Endothelial cell of umbilical vein (primary cell): ENCODE results near the gene SCN10A. TPM values are rescaled to one million over a fixed set of nuclear protein-coding genes. Genes with fewer than 3 reads are reported as not detected.

ENCODE experiments used
- BruUV-seq: library from RNA; stranded (reverse); fragments of 400-500 nt; replicated peaks from 2 replicates; lab custom pipeline; 2021; lab: Mats Ljungman, UMichigan
- CTCF ChIA-PET: fragments of 300-600, 350-600 bp; sonication (Branson Sonifier 250); formaldehyde crosslinking; loops from one replicate; lab custom pipeline; 2021; ENCODE audit warnings: antibody characterized with exemption, inconsistent platforms; lab: Charles Lee
- POLR2A ChIA-PET: fragments of 300-600, 350-600 bp; sonication (Branson Sonifier 250); formaldehyde crosslinking; loops from one replicate; lab custom pipeline; 2021; ENCODE audit warnings: antibody characterized with exemption, inconsistent platforms; lab: Charles Lee
- DNase-seq: peaks from one replicate; pipeline ENCODE4 v3.0.0-alpha.2; 2011; ENCODE audit warnings: low read depth, low spot score
- FAIRE-seq: peaks from 2 replicates; lab custom pipeline; 2011; peaks lifted over from hg19 to GRCh38; lab: Jason Lieb, UNC
- H2AFZ ChIP-seq: 2 replicates; pipeline ENCODE4 v1.6.0; 2012; ENCODE audit warnings: low read depth, low read length, control low read depth, inconsistent platforms
- H3K27ac ChIP-seq: 2 replicates; pipeline ENCODE4 v1.5.1; 2011; ENCODE audit warnings: low read depth, mild to moderate bottlenecking, control low read depth, low read length, moderate library complexity; ENCODE audit not compliant: insufficient read depth
- H3K27me3 ChIP-seq, 2 experiments: 2 replicates each; pipeline versions ENCODE4 v1.6.0 to v1.6.1; 2011; ENCODE audit warnings: low read length in 2 of 2, mixed read lengths in 1 of 2; ENCODE audit not compliant: control insufficient read depth in 2 of 2, insufficient read depth in 2 of 2
- H3K36me3 ChIP-seq, 2 experiments: 2 replicates in 1 of 2; 3 replicates in 1 of 2; pipeline ENCODE4 v1.5.1; 2011; ENCODE audit warnings: low read length in 2 of 2, mild to moderate bottlenecking in 1 of 2, moderate library complexity in 1 of 2; ENCODE audit not compliant: control insufficient read depth in 2 of 2, insufficient read depth in 2 of 2; ENCODE audit errors: extremely low read depth in 1 of 2
- H3K4me1 ChIP-seq: 3 replicates; pipeline ENCODE4 v1.5.1; 2011; ENCODE audit warnings: mild to moderate bottlenecking, low read length; ENCODE audit not compliant: control insufficient read depth, insufficient read depth; ENCODE audit errors: extremely low read depth
- H3K4me2 ChIP-seq: 2 replicates; pipeline ENCODE4 v1.6.1; 2011; ENCODE audit warnings: low read length, control low read depth, mixed read lengths; ENCODE audit not compliant: insufficient read depth
- H3K4me3 ChIP-seq, 3 experiments: fragments of 200-600 bp in 1 of 3; sonication (generic), shearing (Covaris generic) in 1 of 3; replicated peaks in 1 of 3; 2 replicates each; pipeline ENCODE4 v1.5.1; 2011 to 2016; ENCODE audit warnings: control low read depth in 3 of 3, low read length in 3 of 3, mild to moderate bottlenecking in 2 of 3, inconsistent platforms in 1 of 3, low read depth in 1 of 3, moderate library complexity in 1 of 3; ENCODE audit not compliant: insufficient read depth in 1 of 3
- H3K79me2 ChIP-seq: 2 replicates; pipeline ENCODE4 v1.6.0; 2012; ENCODE audit warnings: low read length, inconsistent platforms; ENCODE audit not compliant: control insufficient read depth, insufficient read depth
- H3K9ac ChIP-seq: replicated peaks from 2 replicates; pipeline ENCODE3; 2011; ENCODE audit warnings: low read length, control low read depth; ENCODE audit not compliant: insufficient read depth; ENCODE audit errors: extremely low read depth
- H3K9me1 ChIP-seq: replicated peaks from 3 replicates; pipeline ENCODE4 v1.6.0; 2011; ENCODE audit warnings: mild to moderate bottlenecking, low read length; ENCODE audit not compliant: control insufficient read depth, insufficient read depth; ENCODE audit errors: extremely low read depth
- H3K9me3 ChIP-seq: replicated peaks from 2 replicates; pipeline ENCODE4 v1.5.1; 2012; ENCODE audit warnings: low read length, inconsistent platforms; ENCODE audit not compliant: control insufficient read depth, insufficient read depth
- H4K20me1 ChIP-seq: replicated peaks from 2 replicates; pipeline ENCODE3; 2011; ENCODE audit warnings: mild to moderate bottlenecking, low read length; ENCODE audit not compliant: control insufficient read depth, insufficient read depth; ENCODE audit errors: extremely low read depth
- EZH2 ChIP-seq: IDR thresholded peaks from 2 replicates; pipeline ENCODE4 v1.6.1; 2012; ENCODE audit warnings: borderline replicate concordance, low read depth, mild to moderate bottlenecking, moderate library complexity, low read length, inconsistent platforms; ENCODE audit not compliant: severe bottlenecking
- FOS ChIP-seq: IDR thresholded peaks from 2 replicates; pipeline ENCODE4 v1.6.1; 2011; ENCODE audit warnings: mild to moderate bottlenecking, low read length, moderate library complexity, borderline replicate concordance; ENCODE audit not compliant: insufficient read depth
- GATA2 ChIP-seq: IDR thresholded peaks from 2 replicates; pipeline ENCODE4 v1.7.0; 2011; ENCODE audit warnings: low read depth, mild to moderate bottlenecking, moderate library complexity, mixed read lengths, low read length; ENCODE audit not compliant: insufficient read length, insufficient read depth
- JUN ChIP-seq: IDR thresholded peaks from 2 replicates; pipeline ENCODE4 v1.6.1; 2011; ENCODE audit warnings: borderline replicate concordance, low read depth; ENCODE audit not compliant: insufficient read length, insufficient read depth
- MYC ChIP-seq: IDR thresholded peaks from one replicate; pipeline ENCODE4 v1.6.1; 2011; ENCODE audit warnings: mild to moderate bottlenecking, low read depth, low read length
- POLR2A ChIP-seq: IDR thresholded peaks from 2 replicates; pipeline ENCODE4 v1.6.1; 2012; ENCODE audit warnings: low read depth, mild to moderate bottlenecking, control low read depth, low read length
- POLR2AphosphoS5 ChIP-seq: IDR thresholded peaks from 2 replicates; pipeline ENCODE4 v1.6.1; 2012; ENCODE audit warnings: low read depth, mild to moderate bottlenecking, control low read depth, low read length, moderate library complexity; ENCODE audit not compliant: insufficient read depth
- dilution Hi-C: fragments of 300-500 bp; cut with MboI; formaldehyde crosslinking; loops from one replicate; pipeline ENCODE4 v1.15.0; 2019; ENCODE audit warnings: low sequenced_read_pairs; ENCODE audit not compliant: extremely low pct_ligation_motif_present
- intact Hi-C: fragments of 100-400 bp; cut with micrococcal nuclease; formaldehyde crosslinking; loops from one replicate; pipeline ENCODE4 v1.10.0; 2022
- polyA plus RNA-seq, 4 experiments: library from polyadenylated mRNA; depleted of rRNA in 3 of 4; stranded (reverse) in 3 of 4; unstranded in 1 of 4; fragments of >200 nt; gene quantifications; 2 replicates each; pipeline versions ENCODE4 v1.2.1 to v1.2.3, GENCODE V29; 2011 to 2012; ENCODE audit warnings: missing spikeins in 1 of 4
- total RNA-seq: library from RNA; stranded (reverse); gene quantifications from 2 replicates; pipeline ENCODE4 v1.2.3, GENCODE V29; 2021
- TF ChIP-seq, protein P1 (sequence below), 2 donors: IDR thresholded peaks; 1 replicate in 1 of 2; 2 replicates in 1 of 2; pipeline ENCODE4 v1.5.1; 2011; ENCODE audit warnings: low read length in 2 of 2, mild to moderate bottlenecking in 2 of 2, moderate library complexity in 2 of 2, control low read depth in 1 of 2, inconsistent platforms in 1 of 2, low read depth in 1 of 2; ENCODE audit not compliant: insufficient read depth in 1 of 2; ENCODE audit errors: extremely low read depth in 1 of 2
- TF ChIP-seq, protein P2 (sequence below): IDR thresholded peaks from 2 replicates; pipeline ENCODE4 v1.6.1; 2011; ENCODE audit not compliant: insufficient read depth, insufficient read length

SCN10A gene
- total and polyA plus RNA-seq, 2 donors (not counting 3 experiments of a cell fraction or from before 2014, with no cell fraction given): 0.07 TPM; not detected in 1

DNA sequence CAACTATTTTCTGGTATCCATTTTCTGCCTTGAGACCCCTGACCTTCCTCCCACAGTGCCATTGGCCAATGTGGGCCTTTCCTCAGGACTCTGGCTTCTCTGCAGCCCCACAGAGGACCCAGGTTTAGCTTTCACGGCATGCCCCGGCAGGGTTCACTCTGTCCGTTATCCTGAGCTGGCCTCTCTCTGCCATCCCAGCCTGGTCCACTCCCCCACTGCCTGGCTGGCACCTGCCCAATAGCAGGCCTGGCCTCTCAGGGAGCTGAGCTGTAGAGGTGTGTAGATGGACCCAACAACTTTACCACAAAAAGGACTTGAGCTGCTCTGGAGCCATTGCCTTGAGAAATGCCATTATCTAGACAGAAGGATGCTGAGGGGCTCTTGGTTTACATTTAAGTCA, 57.5 kb downstream of the SCN10A start:
- Histone ChIP-seq H3K4me3 (no peak overlapping the region), H3K36me3 (no peaks in the 10 kb centered on the region), H3K79me2 (no peaks in the 10 kb centered on the region), H2AFZ (no peak overlapping the region), H3K9ac (no peak overlapping the region), H3K27me3 (peaks cover 0 to 3% of the 10 kb centered on the region in 2 experiments), H3K4me1 (no peaks in the 10 kb centered on the region), H3K27ac (no peak overlapping the region), H3K9me1 (no peaks in the 10 kb centered on the region), H3K9me3 (no peaks in the 10 kb centered on the region), H4K20me1 (no peaks in the 10 kb centered on the region), H3K4me2 (no peak overlapping the region)
- intact Hi-C loops: no loop called here
- DNase-seq (no peak), FAIRE-seq (no peak)
- TF ChIP-seq POLR2A: no peak
- no peak for TF ChIP-seq JUN
- TF ChIP-seq, protein P1, sequence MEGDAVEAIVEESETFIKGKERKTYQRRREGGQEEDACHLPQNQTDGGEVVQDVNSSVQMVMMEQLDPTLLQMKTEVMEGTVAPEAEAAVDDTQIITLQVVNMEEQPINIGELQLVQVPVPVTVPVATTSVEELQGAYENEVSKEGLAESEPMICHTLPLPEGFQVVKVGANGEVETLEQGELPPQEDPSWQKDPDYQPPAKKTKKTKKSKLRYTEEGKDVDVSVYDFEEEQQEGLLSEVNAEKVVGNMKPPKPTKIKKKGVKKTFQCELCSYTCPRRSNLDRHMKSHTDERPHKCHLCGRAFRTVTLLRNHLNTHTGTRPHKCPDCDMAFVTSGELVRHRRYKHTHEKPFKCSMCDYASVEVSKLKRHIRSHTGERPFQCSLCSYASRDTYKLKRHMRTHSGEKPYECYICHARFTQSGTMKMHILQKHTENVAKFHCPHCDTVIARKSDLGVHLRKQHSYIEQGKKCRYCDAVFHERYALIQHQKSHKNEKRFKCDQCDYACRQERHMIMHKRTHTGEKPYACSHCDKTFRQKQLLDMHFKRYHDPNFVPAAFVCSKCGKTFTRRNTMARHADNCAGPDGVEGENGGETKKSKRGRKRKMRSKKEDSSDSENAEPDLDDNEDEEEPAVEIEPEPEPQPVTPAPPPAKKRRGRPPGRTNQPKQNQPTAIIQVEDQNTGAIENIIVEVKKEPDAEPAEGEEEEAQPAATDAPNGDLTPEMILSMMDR (IDR thresholded peaks at IDR 0.05; ENCODE audit: extremely low read depth in 1 of 2, insufficient read depth in 1 of 2, low read depth in 1 of 2, low read length in 2 of 2): no peak
- no TSS peak for BruUV-seq
- ChIA-PET POLR2A (no interaction called here), CTCF (interaction anchor here (1.1 to 1.6 kb wide), 3 partner anchors 16 to 20 kb away, joined by 3 to 5 read pairs (median 4); no protein-coding TSS in a partner anchor)
- dilution Hi-C loops: no loop called here

DNA sequence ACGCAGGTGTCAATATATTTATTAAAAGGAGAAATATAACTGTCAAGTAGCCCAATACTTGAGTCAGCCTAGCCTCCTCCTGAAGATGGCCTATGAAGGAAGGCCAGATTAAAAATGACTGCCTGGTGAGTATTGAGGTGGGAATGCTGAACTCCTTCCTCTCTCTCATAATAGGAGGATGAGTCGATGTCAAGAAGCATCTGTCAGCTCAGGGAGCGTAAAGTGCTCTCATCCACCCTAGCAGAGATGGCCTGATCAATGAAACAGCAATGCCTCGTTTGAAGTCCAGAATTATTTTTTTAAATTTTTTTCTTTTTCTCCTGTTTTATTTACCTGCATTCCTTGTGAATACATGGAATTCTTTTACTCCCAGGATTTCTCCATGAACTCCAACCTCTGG, 58.3 kb downstream of the SCN10A start:
- dilution Hi-C loops: no loop called here
- no peak overlapping the region for H3K9ac ChIP-seq
- no peak overlapping the region for H3K4me3 ChIP-seq
- H3K9me1 ChIP-seq: no peaks in the 10 kb centered on the region
- POLR2A ChIA-PET: no interaction called here
- no peaks in the 10 kb centered on the region for H3K4me1 ChIP-seq
- no peak overlapping the region for H3K4me2 ChIP-seq
- peaks cover 0 to 3% of the 10 kb centered on the region in 2 experiments for H3K27me3 ChIP-seq
- BruUV-seq: no TSS peak
- TF ChIP-seq FOS (no peak), POLR2A (no peak), MYC (no peak), GATA2 (no peak), POLR2AphosphoS5 (no peak), EZH2 (no peak), JUN (no peak)
- TF ChIP-seq, protein P2, sequence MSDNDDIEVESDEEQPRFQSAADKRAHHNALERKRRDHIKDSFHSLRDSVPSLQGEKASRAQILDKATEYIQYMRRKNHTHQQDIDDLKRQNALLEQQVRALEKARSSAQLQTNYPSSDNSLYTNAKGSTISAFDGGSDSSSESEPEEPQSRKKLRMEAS: no peak
- TF ChIP-seq, protein P1 (IDR thresholded peaks at IDR 0.05; ENCODE audit: extremely low read depth in 1 of 2, insufficient read depth in 1 of 2, low read depth in 1 of 2, low read length in 2 of 2): no peak
- no peak overlapping the region for H2AFZ ChIP-seq
- H4K20me1 ChIP-seq: no peaks in the 10 kb centered on the region
- no peaks in the 10 kb centered on the region for H3K79me2 ChIP-seq
- CTCF ChIA-PET: interaction anchor here (1.6 kb wide), 1 partner anchor 19 kb away, joined by 4 read pairs; no protein-coding TSS in a partner anchor
- intact Hi-C loops: no loop called here
- no peak overlapping the region for H3K27ac ChIP-seq
- no peak for DNase-seq
- no peaks in the 10 kb centered on the region for H3K9me3 ChIP-seq
- FAIRE-seq: no peak
- H3K36me3 ChIP-seq: no peaks in the 10 kb centered on the region
